ENCODE measurements around the gene CLTC. TPM values are rescaled to one million over a fixed set of nuclear protein-coding genes. Genes with fewer than 3 reads are reported as not detected.

Gene CLTC
- total and polyA plus RNA-seq, 2 of the 8 experiments (the other 6 are each of a cell fraction or from before 2014, with no cell fraction given) = 175 to 283 TPM

DNA sequence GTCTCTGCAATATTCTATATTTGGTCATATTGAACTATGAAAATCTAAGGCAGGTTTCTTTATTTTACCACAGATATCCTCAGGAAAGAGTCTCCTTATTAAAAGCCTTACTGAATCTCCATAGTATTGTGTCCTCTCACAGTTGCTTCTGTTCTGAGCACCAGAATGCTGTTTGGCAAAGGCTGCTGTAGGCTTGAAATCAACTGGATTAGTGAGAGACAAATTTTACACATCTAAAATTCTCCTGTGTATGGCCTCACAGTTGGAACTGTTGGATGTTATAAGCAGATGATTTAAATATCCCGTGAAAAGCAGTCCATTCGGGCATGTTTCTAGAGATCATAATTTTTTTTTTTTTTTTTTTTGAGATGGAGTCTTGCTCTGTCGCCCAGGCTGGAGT, 9.5 kb downstream of the CLTC start (continued):
- TF ChIP-seq, protein P1, sequence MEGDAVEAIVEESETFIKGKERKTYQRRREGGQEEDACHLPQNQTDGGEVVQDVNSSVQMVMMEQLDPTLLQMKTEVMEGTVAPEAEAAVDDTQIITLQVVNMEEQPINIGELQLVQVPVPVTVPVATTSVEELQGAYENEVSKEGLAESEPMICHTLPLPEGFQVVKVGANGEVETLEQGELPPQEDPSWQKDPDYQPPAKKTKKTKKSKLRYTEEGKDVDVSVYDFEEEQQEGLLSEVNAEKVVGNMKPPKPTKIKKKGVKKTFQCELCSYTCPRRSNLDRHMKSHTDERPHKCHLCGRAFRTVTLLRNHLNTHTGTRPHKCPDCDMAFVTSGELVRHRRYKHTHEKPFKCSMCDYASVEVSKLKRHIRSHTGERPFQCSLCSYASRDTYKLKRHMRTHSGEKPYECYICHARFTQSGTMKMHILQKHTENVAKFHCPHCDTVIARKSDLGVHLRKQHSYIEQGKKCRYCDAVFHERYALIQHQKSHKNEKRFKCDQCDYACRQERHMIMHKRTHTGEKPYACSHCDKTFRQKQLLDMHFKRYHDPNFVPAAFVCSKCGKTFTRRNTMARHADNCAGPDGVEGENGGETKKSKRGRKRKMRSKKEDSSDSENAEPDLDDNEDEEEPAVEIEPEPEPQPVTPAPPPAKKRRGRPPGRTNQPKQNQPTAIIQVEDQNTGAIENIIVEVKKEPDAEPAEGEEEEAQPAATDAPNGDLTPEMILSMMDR (IDR thresholded peaks at IDR 0.05; ENCODE audit: control extremely low read depth in 1 of 3, insufficient read depth in 1 of 3, low read depth in 1 of 3, low read length in 3 of 3) = no peak
- TF ChIP-seq BCL11A (IDR thresholded peaks at IDR 0.05; ENCODE audit: low read depth in 2 of 2, low read length in 2 of 2) (no peak), SIN3A (conservative IDR thresholded peaks at IDR 0.05 in 1 of 2, IDR thresholded peaks at IDR 0.05 in 1 of 2; ENCODE audit: low read depth in 1 of 2, low read length in 2 of 2) (no peak), SIX5 (IDR thresholded peaks at IDR 0.05; ENCODE audit: low read depth, low read length) (no peak), POU5F1 (IDR thresholded peaks at IDR 0.05; ENCODE audit: low read depth, low read length) (no peak), HDAC2 (IDR thresholded peaks at IDR 0.05; ENCODE audit: borderline replicate concordance in 1 of 2, low read depth in 2 of 2, low read length in 2 of 2) (no peak), JUND (IDR thresholded peaks at IDR 0.05; ENCODE audit: low read length) (no peak)
- TF ChIP-seq, protein P2, sequence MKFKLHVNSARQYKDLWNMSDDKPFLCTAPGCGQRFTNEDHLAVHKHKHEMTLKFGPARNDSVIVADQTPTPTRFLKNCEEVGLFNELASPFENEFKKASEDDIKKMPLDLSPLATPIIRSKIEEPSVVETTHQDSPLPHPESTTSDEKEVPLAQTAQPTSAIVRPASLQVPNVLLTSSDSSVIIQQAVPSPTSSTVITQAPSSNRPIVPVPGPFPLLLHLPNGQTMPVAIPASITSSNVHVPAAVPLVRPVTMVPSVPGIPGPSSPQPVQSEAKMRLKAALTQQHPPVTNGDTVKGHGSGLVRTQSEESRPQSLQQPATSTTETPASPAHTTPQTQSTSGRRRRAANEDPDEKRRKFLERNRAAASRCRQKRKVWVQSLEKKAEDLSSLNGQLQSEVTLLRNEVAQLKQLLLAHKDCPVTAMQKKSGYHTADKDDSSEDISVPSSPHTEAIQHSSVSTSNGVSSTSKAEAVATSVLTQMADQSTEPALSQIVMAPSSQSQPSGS (IDR thresholded peaks at IDR 0.05; ENCODE audit: low read length) = no peak
- TF ChIP-seq, protein P3, sequence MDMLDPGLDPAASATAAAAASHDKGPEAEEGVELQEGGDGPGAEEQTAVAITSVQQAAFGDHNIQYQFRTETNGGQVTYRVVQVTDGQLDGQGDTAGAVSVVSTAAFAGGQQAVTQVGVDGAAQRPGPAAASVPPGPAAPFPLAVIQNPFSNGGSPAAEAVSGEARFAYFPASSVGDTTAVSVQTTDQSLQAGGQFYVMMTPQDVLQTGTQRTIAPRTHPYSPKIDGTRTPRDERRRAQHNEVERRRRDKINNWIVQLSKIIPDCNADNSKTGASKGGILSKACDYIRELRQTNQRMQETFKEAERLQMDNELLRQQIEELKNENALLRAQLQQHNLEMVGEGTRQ (IDR thresholded peaks at IDR 0.05; ENCODE audit: low read length) = no peak

Measured in H1 (cell line).